ENCODE data around the gene ZACN.

- TF ChIP-seq RAD21 (conservative IDR thresholded peaks at IDR 0.05) (no peak), EZH2 (IDR thresholded peaks at IDR 0.05; ENCODE audit: borderline replicate concordance, insufficient read depth, low read length, poor library complexity, severe bottlenecking) (no peak), POLR2AphosphoS5 (IDR thresholded peaks at IDR 0.05) (no peak), TAF1 (IDR thresholded peaks at IDR 0.05; ENCODE audit: low read depth) (no peak), EP300 (conservative IDR thresholded peaks at IDR 0.05; ENCODE audit: poor library complexity, severe bottlenecking) (no peak)
- TF ChIP-seq, protein P1, sequence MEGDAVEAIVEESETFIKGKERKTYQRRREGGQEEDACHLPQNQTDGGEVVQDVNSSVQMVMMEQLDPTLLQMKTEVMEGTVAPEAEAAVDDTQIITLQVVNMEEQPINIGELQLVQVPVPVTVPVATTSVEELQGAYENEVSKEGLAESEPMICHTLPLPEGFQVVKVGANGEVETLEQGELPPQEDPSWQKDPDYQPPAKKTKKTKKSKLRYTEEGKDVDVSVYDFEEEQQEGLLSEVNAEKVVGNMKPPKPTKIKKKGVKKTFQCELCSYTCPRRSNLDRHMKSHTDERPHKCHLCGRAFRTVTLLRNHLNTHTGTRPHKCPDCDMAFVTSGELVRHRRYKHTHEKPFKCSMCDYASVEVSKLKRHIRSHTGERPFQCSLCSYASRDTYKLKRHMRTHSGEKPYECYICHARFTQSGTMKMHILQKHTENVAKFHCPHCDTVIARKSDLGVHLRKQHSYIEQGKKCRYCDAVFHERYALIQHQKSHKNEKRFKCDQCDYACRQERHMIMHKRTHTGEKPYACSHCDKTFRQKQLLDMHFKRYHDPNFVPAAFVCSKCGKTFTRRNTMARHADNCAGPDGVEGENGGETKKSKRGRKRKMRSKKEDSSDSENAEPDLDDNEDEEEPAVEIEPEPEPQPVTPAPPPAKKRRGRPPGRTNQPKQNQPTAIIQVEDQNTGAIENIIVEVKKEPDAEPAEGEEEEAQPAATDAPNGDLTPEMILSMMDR (IDR thresholded peaks at IDR 0.05; ENCODE audit: poor library complexity, severe bottlenecking), result no peak
- TF ChIP-seq, protein P2, sequence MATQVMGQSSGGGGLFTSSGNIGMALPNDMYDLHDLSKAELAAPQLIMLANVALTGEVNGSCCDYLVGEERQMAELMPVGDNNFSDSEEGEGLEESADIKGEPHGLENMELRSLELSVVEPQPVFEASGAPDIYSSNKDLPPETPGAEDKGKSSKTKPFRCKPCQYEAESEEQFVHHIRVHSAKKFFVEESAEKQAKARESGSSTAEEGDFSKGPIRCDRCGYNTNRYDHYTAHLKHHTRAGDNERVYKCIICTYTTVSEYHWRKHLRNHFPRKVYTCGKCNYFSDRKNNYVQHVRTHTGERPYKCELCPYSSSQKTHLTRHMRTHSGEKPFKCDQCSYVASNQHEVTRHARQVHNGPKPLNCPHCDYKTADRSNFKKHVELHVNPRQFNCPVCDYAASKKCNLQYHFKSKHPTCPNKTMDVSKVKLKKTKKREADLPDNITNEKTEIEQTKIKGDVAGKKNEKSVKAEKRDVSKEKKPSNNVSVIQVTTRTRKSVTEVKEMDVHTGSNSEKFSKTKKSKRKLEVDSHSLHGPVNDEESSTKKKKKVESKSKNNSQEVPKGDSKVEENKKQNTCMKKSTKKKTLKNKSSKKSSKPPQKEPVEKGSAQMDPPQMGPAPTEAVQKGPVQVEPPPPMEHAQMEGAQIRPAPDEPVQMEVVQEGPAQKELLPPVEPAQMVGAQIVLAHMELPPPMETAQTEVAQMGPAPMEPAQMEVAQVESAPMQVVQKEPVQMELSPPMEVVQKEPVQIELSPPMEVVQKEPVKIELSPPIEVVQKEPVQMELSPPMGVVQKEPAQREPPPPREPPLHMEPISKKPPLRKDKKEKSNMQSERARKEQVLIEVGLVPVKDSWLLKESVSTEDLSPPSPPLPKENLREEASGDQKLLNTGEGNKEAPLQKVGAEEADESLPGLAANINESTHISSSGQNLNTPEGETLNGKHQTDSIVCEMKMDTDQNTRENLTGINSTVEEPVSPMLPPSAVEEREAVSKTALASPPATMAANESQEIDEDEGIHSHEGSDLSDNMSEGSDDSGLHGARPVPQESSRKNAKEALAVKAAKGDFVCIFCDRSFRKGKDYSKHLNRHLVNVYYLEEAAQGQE (IDR thresholded peaks at IDR 0.05; ENCODE audit: borderline replicate concordance), result no peak
These were observed 18.8 kb downstream of the ZACN start for GRCh38 chr17:76097716-76098295.

Data from neural cell (in vitro differentiated cells).